K562 (cell line): ENCODE data around the gene ZNF502. TPM values are rescaled to one million over a fixed set of nuclear protein-coding genes. Genes with fewer than 3 reads are reported as not detected.

Experiments used
- ATF1 ChIP-seq, 2 experiments: fragments of 450-650 bp in 1 of 2; IDR thresholded peaks; 2 replicates each; pipeline ENCODE4 v1.6.1; 2016; ENCODE audit warnings: missing compliant biosample characterization in 1 of 2, missing genetic modification characterization in 1 of 2
- BRD4 ChIP-seq: fragments of 200-600 bp; sonication (generic); IDR thresholded peaks from 2 replicates; pipeline ENCODE4 v1.6.1; 2017; ENCODE audit warnings: inconsistent platforms
- CBFA2T2 ChIP-seq: fragments of 450-650 bp; conservative IDR thresholded peaks from 2 replicates; pipeline ENCODE4 v1.6.1; 2017; ENCODE audit warnings: mild to moderate bottlenecking
- CBX2 ChIP-seq: fragments of 200-600 bp; sonication (generic); IDR thresholded peaks from one replicate; pipeline ENCODE4 v1.6.1; 2012; ENCODE audit warnings: mild to moderate bottlenecking, low read length, inconsistent platforms; ENCODE audit not compliant: insufficient read depth, poor library complexity, severe bottlenecking
- GTF3C2 ChIP-seq: IDR thresholded peaks from 3 replicates; pipeline ENCODE4 v1.6.1; 2011; ENCODE audit warnings: borderline replicate concordance, mild to moderate bottlenecking, moderate library complexity; ENCODE audit not compliant: insufficient read length; ENCODE audit errors: extremely low read depth
- HDAC6 ChIP-seq: IDR thresholded peaks from 2 replicates; pipeline ENCODE4 v1.6.1; 2012; ENCODE audit warnings: low read depth, mild to moderate bottlenecking, control low read depth, inconsistent platforms, low read length, moderate library complexity
- NUFIP1 ChIP-seq: fragments of 450-650 bp; IDR thresholded peaks from 2 replicates; pipeline ENCODE4 v1.6.1; 2018; ENCODE audit not compliant: partially characterized antibody
- PHB ChIP-seq: fragments of 250-450 bp; sonication (Bioruptor Pico); IDR thresholded peaks from 2 replicates; pipeline ENCODE4 v1.5.0; 2021
- PYGO2 ChIP-seq: fragments of 450-650 bp; IDR thresholded peaks from 2 replicates; pipeline ENCODE4 v1.6.1; 2016; ENCODE audit warnings: mild to moderate bottlenecking, missing genetic modification characterization, moderate library complexity, missing compliant biosample characterization
- SMARCA5 ChIP-seq: fragments of 450-650 bp; IDR thresholded peaks from 2 replicates; pipeline ENCODE4 v1.6.1; 2016
- SMARCB1 ChIP-seq: IDR thresholded peaks from 2 replicates; pipeline ENCODE4 v1.6.1; 2011; ENCODE audit warnings: improper control_type of control experiment, low read depth; ENCODE audit not compliant: insufficient read length
- SRSF9 ChIP-seq: fragments of 200-400 bp; formaldehyde crosslinking; IDR thresholded peaks from 2 replicates; pipeline ENCODE4 v1.6.1; 2017; ENCODE audit warnings: low read depth, low read length, borderline replicate concordance
- U2AF2 ChIP-seq: fragments of 200-400 bp; formaldehyde crosslinking; optimal IDR thresholded peaks from 2 replicates; pipeline ENCODE3; 2017; ENCODE audit warnings: low read depth, mild to moderate bottlenecking, low read length
- ZBTB17 ChIP-seq: fragments of 450-650 bp; formaldehyde crosslinking; IDR thresholded peaks from 2 replicates; pipeline ENCODE4 v1.4.0; 2020; ENCODE audit warnings: mild to moderate bottlenecking
- ZBTB26 ChIP-seq: fragments of 450-650 bp; formaldehyde crosslinking; IDR thresholded peaks from 2 replicates; pipeline ENCODE4 v1.4.0; 2022; ENCODE audit warnings: missing genetic modification characterization
- ZNF23 ChIP-seq: fragments of 250-450 bp; sonication (Bioruptor Pico); IDR thresholded peaks from 2 replicates; pipeline ENCODE4 v1.4.0; 2020; ENCODE audit warnings: mild to moderate bottlenecking
- ZNF277 ChIP-seq: fragments of 250-450 bp; sonication (Bioruptor Pico); IDR thresholded peaks from 2 replicates; pipeline ENCODE4 v1.8.0; 2022; ENCODE audit warnings: inconsistent platforms, mild to moderate bottlenecking, moderate library complexity, borderline replicate concordance
- ZNF740 ChIP-seq, 3 experiments: fragments of 200-800 bp in 1 of 3; sonication (Bioruptor generic) in 1 of 3; sonication (generic) in 1 of 3; formaldehyde crosslinking in 1 of 3; IDR thresholded peaks; 2 replicates each; pipeline versions ENCODE4 v1.6.1 to v1.8.0; 2016 to 2022; ENCODE audit warnings: mild to moderate bottlenecking in 2 of 3, missing compliant biosample characterization in 2 of 3, missing genetic modification characterization in 2 of 3, missing genetic modification reagents in 1 of 3
- ZNF764 ChIP-seq: fragments of 250-450 bp; sonication (Bioruptor Pico); IDR thresholded peaks from 2 replicates; pipeline ENCODE4 v1.4.0; 2020; ENCODE audit warnings: low read depth, mild to moderate bottlenecking, moderate library complexity
- polyA plus RNA-seq, 8 experiments: library from polyadenylated mRNA; depleted of rRNA in 4 of 8; stranded (reverse) in 5 of 8; unstranded in 3 of 8; fragments of >200 nt; fragmentation: Nextera tagmentation in 2 of 8; fragmentation: Illumina TruSeq in 1 of 8; extraction: Ambion mirVana in 2 of 8; extraction: Trizol in 1 of 8; gene quantifications; 2 replicates each; pipeline versions ENCODE4 v1.2.1 to v1.2.3, GENCODE V29; 2011 to 2014; ENCODE audit warnings: inconsistent platforms in 1 of 8, missing spikeins in 1 of 8
- total RNA-seq, 7 experiments: library from RNA; depleted of rRNA in 6 of 7; stranded (reverse); fragments of >200 nt in 6 of 7; fragmentation: Illumina TruSeq in 2 of 7; extraction: Trizol in 2 of 7; gene quantifications; 2 replicates each; pipeline versions ENCODE4 v1.2.1 to v1.2.3, GENCODE V29; 2011 to 2021; ENCODE audit warnings: low replicate concordance in 1 of 7
- TF ChIP-seq, protein P1 (sequence below): fragments of 250-450 bp; sonication (Bioruptor Pico); IDR thresholded peaks from 2 replicates; pipeline ENCODE4 v1.5.0; 2020; ENCODE audit warnings: mild to moderate bottlenecking

The ZNF502 gene
- total and polyA plus RNA-seq, 9 of the 15 experiments (the other 6 are each of a cell fraction or from before 2014, with no cell fraction given) = 0.38 to 0.98 (median 0.67) TPM

GRCh38 chr3:44761424-44762169 is 49.1 kb downstream of the ZNF502 start, which contains the start of the genes KIAA1143 and KIF15 (continued):
- TF ChIP-seq SMARCB1 = no peak
- TF ChIP-seq BRD4 = peak; percentile 80; the same call in 1 of the 2 replicates
- TF ChIP-seq GTF3C2 = no peak
- no peak for TF ChIP-seq ZNF764 (CRISPR knock-in tag)
- TF ChIP-seq ZNF23 (CRISPR knock-in tag) = no peak
- TF ChIP-seq, protein P1, sequence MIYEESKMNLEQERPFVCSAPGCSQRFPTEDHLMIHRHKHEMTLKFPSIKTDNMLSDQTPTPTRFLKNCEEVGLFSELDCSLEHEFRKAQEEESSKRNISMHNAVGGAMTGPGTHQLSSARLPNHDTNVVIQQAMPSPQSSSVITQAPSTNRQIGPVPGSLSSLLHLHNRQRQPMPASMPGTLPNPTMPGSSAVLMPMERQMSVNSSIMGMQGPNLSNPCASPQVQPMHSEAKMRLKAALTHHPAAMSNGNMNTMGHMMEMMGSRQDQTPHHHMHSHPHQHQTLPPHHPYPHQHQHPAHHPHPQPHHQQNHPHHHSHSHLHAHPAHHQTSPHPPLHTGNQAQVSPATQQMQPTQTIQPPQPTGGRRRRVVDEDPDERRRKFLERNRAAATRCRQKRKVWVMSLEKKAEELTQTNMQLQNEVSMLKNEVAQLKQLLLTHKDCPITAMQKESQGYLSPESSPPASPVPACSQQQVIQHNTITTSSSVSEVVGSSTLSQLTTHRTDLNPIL (CRISPR knock-in tag) = no peak
- TF ChIP-seq NUFIP1 = no peak
- no peak; the same call in 1 of the 2 replicates for TF ChIP-seq PHB (CRISPR knock-in tag)
- TF ChIP-seq ZNF277 (CRISPR knock-in tag) = no peak
- no peak; the same call in none of the 2 replicates for TF ChIP-seq ZNF740 (CRISPR knock-in tag; IDR thresholded peaks at IDR 0.05)
- no peak for TF ChIP-seq ZNF740 (tag; IDR thresholded peaks at IDR 0.05)
- no peak for TF ChIP-seq SMARCA5
- TF ChIP-seq ATF1 (CRISPR knock-in tag; IDR thresholded peaks at IDR 0.05) = peak; percentile 97
- TF ChIP-seq ATF1 (tag; IDR thresholded peaks at IDR 0.05) = peak; percentile 100
- TF ChIP-seq CBFA2T2 = no peak
- TF ChIP-seq SRSF9 = no peak
- 0 out of 2 replicates have a peak, but pooled peaks have one; percentile 7 for TF ChIP-seq ZBTB26 (CRISPR knock-in tag)
- no peak for TF ChIP-seq PYGO2
- no peak for TF ChIP-seq U2AF2
- no peak for TF ChIP-seq HDAC6
- no peak for TF ChIP-seq CBX2
- peak; percentile 78; the same call in 1 of the 2 replicates for TF ChIP-seq ZBTB17 (CRISPR knock-in tag)
